ENCODE measurements around the gene TRIM8.

Gene TRIM8

GRCh38 chr10:102644066-102644645 lies at the start of gene TRIM8:
Gene TRIM8 (plus strand): TSS chr10:102644479. CDS start chr10:102644618, 139 bp downstream.
- DNase-seq (ENCODE audit: low spot score), result peak; percentile 51

- no peak for DNase-seq (ENCODE audit: low spot score)
Observed at GRCh38 chr10:102595293-102595692, 49.0 kb upstream of the TRIM8 start.

DNA sequence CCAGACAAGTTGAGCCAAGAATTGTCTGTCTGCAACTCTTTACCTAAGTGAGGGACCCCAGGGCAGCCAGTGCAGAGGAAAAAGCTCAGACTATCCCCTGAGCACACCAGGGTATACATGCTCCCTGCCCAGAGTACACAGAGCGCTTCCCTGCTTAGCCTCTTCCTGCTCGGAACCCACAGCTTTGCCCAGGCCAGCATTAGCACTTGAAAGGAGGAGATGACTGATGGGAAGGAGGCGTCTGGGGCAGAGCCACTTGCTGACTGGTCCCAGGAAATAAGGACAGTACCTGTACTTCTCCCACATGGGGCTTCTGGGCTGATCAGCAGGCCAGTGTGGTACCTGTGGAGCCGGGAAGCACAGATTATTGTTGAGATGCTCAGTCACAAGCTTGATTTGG lies 48.4 kb upstream of the TRIM8 start:
- DNase-seq (ENCODE audit: low spot score), result no peak

DNA sequence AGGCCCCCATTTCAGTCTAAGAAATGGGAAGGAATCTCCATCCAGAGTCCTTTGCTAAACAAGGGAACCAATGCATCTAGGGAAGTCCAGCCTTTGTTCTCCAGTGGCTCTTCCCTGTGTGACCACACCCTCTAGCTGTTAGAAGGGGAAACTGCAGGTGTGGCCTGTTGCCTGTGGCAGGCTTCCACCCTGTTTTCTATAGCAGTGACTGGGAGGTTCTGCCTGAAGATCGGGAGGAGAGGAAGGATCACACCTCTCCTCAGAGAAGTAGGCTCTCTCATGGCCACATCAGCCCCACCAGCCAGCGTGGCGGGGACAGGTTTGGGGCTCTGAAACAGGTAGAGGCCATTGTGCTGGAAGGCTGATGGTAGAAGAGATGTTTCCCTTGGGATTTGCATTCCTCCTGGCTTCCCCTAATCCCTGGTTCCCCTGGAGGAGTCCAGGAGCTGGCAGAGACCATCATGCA lies 47.7 kb upstream of the TRIM8 start:
- DNase-seq (ENCODE audit: low spot score), result peak; percentile 75

DNA sequence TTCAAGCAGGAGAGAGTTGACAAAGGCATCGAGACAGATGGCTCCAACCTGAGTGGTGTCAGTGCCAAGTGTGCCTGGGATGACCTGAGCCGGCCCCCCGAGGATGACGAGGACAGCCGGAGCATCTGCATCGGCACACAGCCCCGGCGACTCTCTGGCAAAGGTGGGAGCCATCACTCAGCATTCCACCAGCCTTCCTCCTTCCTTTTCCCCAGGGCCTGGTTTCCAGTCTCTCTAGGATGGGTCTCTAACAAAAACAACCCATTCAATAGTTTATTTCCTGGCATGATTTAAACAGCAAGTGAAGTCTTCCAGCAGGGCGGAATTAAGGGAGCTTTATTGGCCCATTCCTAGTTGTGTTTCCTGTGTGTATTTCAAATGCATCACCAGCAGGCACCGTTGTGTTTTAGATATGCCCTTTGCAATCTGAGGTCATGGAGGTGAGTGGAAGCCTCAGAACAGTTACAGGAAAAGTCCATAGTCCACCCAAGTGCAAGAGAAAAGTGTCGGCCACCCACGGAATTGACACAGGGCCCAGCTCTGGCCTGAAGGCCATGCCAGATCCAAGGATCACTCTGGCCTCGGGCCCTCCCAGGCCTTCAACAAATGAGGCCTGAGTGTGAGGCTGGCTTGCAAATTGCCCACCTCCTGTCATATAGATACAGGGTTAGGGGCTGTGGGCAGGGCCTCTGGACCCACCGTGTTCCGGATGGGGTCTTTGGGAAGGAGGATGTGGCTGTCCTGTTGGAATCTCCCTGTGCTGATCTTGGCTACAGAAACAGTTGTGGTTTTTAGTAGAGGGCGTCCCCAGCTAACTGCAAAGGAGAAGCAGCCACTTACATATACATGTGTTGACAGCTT lies 46.9 kb upstream of the TRIM8 start:
- DNase-seq (ENCODE audit: low spot score), result no peak

- DNase-seq (ENCODE audit: low spot score), result no peak
Observed at GRCh38 chr10:102598243-102598642, 46.0 kb upstream of the TRIM8 start.

- no peak for DNase-seq (ENCODE audit: low spot score)
Observed at GRCh38 chr10:102599565-102600327, 44.5 kb upstream of the TRIM8 start.

DNA sequence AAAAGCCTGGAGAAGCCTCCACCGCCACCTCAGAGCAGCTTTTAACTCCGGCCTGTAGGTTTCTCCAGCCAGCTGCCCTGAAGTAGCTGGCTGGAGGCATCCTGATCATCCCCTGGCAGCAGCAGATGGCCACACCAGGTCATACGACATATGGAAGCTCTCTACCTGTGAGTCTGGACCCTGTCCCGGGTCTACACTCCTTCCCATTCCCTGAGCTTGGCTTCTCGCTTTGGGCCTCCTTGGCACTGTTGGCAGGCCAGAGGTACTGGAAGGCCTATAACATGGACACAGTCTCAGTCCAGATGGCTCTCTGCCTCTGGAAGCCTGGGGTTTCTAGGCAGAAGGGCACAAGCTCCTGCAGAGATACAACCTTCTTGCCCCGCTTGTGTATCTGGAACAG lies 43.5 kb upstream of the TRIM8 start:
- DNase-seq (ENCODE audit: low spot score), result no peak

GRCh38 chr10:102601639-102602038 lies 42.6 kb upstream of the TRIM8 start:
- no peak for DNase-seq (ENCODE audit: low spot score)

GRCh38 chr10:102602272-102603045 lies 41.8 kb upstream of the TRIM8 start:
- DNase-seq (ENCODE audit: low spot score), result no peak

- DNase-seq (ENCODE audit: low spot score), result no peak
Observed at GRCh38 chr10:102603946-102604345, 40.3 kb upstream of the TRIM8 start.

DNA sequence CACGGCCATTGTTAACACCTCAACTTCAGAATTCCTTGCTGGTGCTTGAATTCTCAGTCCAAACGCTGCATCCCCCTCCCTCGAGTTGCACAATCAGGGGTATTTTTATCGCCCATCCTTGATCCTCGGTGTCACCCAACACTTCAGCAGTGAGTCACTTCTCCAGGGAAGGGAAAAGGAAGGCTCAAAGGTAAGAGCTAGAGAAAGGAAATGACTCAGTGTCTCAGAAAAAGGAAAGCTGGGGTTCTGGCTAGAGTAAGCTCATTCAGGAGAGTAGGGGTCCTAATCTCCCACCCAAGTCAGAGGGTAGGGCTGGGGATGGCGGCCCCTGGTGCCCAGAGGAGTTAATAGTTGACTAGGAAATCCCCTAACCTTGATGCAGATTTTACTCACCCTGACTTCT lies 39.8 kb upstream of the TRIM8 start:
- no peak for DNase-seq (ENCODE audit: low spot score)

DNA sequence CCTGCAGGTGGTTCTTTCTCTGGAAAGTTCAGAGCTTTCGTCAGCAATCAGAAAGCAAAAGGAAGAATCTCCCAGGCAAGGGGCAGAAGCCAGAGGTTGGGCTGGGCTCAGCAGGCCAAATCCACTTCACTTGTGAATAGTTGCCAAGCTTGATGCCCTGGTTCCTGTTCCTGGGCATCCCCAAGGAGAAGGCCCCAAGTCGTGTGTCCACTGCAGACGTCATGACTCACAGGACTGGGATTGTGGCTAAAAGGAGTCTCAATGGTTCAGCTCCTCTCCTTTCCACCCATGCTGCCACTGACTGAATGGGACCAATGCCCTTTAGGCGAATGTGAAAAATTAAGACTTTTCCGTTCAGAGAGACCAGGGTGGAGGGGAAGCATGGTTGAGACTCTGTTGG lies 38.6 kb upstream of the TRIM8 start:
- no peak for DNase-seq (ENCODE audit: low spot score)

GRCh38 chr10:102608487-102608886 lies 35.8 kb upstream of the TRIM8 start:
- no peak for DNase-seq (ENCODE audit: low spot score)

DNA sequence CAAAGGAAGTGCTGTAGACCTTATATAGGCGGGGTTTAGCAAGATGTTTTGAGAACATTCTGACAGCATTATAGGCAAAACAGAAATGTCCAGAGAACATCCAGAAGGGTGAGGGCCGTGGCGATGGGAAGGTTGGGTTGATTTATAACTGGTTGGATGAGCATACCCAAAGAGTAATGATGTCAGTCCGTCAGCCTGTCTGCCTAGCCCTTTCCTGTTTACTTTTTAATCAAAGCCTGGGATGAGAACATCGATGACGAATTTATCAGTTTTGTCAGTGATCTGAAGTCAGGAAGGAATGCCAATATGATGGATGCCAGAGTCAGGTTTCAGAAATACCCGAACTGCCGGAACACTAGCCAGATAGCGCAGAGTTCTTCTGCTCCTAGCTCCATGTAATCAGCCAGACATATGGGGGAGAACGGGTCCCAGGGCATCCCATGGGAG lies 33.8 kb upstream of the TRIM8 start:
- no peak for DNase-seq (ENCODE audit: low spot score)

DNA sequence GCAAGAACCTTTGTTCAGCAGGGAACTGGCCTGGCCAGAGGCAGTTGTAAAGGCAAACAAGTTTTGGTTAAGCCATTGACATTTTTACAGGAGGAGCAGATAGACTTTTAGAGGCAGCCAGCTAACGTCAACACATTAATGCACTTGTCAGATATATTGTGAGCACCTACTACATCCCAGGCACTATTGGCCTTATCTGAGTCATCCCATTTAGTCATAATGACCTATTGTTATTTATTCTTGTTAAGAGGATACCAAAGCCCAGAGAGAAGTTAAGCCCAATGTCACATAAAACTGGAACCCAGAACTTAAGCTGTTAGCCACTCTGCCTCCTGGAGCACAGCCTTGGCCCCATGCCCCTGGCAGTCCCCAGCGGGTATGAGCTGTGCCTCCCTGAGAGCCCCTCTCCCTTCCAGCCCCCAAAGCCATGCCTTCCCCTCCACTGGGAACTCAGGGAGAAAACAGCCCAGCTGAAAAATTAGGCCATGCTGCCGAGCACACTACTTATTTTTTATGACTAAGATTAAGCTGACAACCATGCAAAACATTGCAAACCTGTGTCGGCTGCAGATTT lies 32.7 kb upstream of the TRIM8 start:
- DNase-seq (ENCODE audit: low spot score), result no peak

DNA sequence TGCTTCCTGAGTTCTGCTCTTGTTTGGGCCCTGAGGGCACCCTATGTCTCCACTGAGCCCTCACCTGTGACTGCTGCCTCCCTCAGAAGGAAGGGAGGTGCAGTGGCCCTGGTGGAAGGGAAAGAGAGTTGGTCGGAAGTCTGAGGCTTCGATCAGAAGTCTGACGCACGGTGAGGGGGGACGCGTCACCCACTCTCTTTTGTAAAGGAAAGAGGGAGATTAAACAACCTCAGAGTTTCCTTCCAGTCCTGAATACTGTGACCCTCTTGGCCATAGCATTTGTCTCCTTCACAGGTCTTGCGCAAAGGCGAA lies 31.4 kb upstream of the TRIM8 start:
- no peak for DNase-seq (ENCODE audit: low spot score)

- DNase-seq (ENCODE audit: low spot score), result no peak
Observed at GRCh38 chr10:102613286-102613685, 31.0 kb upstream of the TRIM8 start.

GRCh38 chr10:102613785-102614184 lies 30.5 kb upstream of the TRIM8 start:
- no peak for DNase-seq (ENCODE audit: low spot score)

DNA sequence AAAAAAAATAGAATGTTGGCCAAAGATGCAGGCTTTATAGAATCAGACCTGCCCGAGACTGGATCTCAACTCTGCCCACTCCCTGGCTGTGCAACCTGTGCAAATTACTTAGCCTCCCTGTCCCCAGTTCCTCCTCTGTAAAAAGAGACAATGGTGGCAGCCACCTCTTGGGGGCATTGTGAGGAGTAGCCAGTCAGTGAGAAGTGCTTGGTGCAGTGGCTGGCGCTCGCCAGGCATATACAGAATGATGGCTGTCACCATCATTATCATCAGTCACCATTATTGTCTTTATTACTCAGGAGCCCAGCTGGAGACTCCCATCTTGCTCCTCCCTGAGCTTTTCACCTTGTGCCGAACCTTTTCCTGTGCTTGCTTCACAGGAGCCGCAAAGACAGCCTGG lies 29.4 kb upstream of the TRIM8 start:
- DNase-seq (ENCODE audit: low spot score), result no peak

GRCh38 chr10:102615361-102615760 lies 28.9 kb upstream of the TRIM8 start:
- peak; percentile 50 for DNase-seq (ENCODE audit: low spot score)

Data from D341Med (cell line).